ENCODE data around the gene PPP1R15A. TPM values are rescaled to one million over a fixed set of nuclear protein-coding genes. Genes with fewer than 3 reads are reported as not detected.
"Not testable (repeated sequence)": the region's sequence is repeated elsewhere in the genome, so short reads cannot be mapped to it uniquely, and the experiment has no call there.

PPP1R15A gene
- polyA plus RNA-seq, 1 donor (not counting 4 experiments of a cell fraction or from before 2014, with no cell fraction given): 36.6 TPM

- TF ChIP-seq CTCF (optimal IDR thresholded peaks at IDR 0.05 in 1 of 3, IDR thresholded peaks at IDR 0.05 in 1 of 3, conservative IDR thresholded peaks at IDR 0.05 in 1 of 3; ENCODE audit: extremely low read depth in 1 of 3, insufficient read depth in 2 of 3, low read length in 3 of 3) (no peak), EZH2 (IDR thresholded peaks at IDR 0.05; ENCODE audit: low read length) (no peak)
- no peak overlapping the region for H3K9ac ChIP-seq (ENCODE audit: control insufficient read depth, extremely low read depth, insufficient read depth, low read length)
- H3K79me2 ChIP-seq (ENCODE audit: control insufficient read depth, insufficient read depth, low read length): peaks cover 13% of the 10 kb centered on the region
- DNase-seq (ENCODE audit: low read depth, low spot score): no peak
- H3K27ac ChIP-seq (ENCODE audit: control insufficient read depth, insufficient read depth, low read length): no peak overlapping the region
- peaks cover 11% of the 10 kb centered on the region for H4K20me1 ChIP-seq (ENCODE audit: control insufficient read depth, extremely low read depth, insufficient read depth, low read length)
- H3K9me1 ChIP-seq (ENCODE audit: control insufficient read depth, extremely low read depth, insufficient read depth, low read length): no peaks in the 10 kb centered on the region
- peaks cover 8% of the 10 kb centered on the region for H3K4me1 ChIP-seq (ENCODE audit: control insufficient read depth, extremely low read depth, insufficient read depth, low read length)
- H3K4me3 ChIP-seq (ENCODE audit: control insufficient read depth in 2 of 3, extremely low read depth in 1 of 3, insufficient read depth in 2 of 3, low read depth in 1 of 3, low read length in 3 of 3): no peak overlapping the region
- dilution Hi-C loops (cut with MboI; ENCODE audit: extremely low pct_ligation_motif_present, low sequenced_read_pairs): no loop called here
- no peak overlapping the region for H3K4me2 ChIP-seq (ENCODE audit: control insufficient read depth, extremely low read depth, insufficient read depth, low read depth, low read length)
- H3K9me3 ChIP-seq (ENCODE audit: control insufficient read depth, low read depth, low read length): no peaks in the 10 kb centered on the region
- no peaks in the 10 kb centered on the region for H3K27me3 ChIP-seq (ENCODE audit: control insufficient read depth, extremely low read depth, insufficient read depth, low read length)
- no peak overlapping the region for H2AFZ ChIP-seq (ENCODE audit: control insufficient read depth, low read length)
- H3K36me3 ChIP-seq (ENCODE audit: control insufficient read depth in 2 of 2, extremely low read depth in 1 of 2, insufficient read depth in 2 of 2, low read length in 2 of 2): peaks cover 13 to 16% of the 10 kb centered on the region in 2 experiments
- no peak for FAIRE-seq
These were observed 6.9 kb downstream of the PPP1R15A start for GRCh38 chr19:48879025-48879637.

GRCh38 chr19:48879696-48880095, 7.5 kb downstream of the PPP1R15A start:
- H2AFZ ChIP-seq (ENCODE audit: control insufficient read depth, low read length); H3K9ac ChIP-seq (ENCODE audit: control insufficient read depth, extremely low read depth, insufficient read depth, low read length); DNase-seq (ENCODE audit: low read depth, low spot score); H3K27me3 ChIP-seq (ENCODE audit: control insufficient read depth, extremely low read depth, insufficient read depth, low read length); FAIRE-seq; H3K4me1 ChIP-seq (ENCODE audit: control insufficient read depth, extremely low read depth, insufficient read depth, low read length); H3K9me1 ChIP-seq (ENCODE audit: control insufficient read depth, extremely low read depth, insufficient read depth, low read length); H3K79me2 ChIP-seq (ENCODE audit: control insufficient read depth, insufficient read depth, low read length); H3K4me3 ChIP-seq (ENCODE audit: control insufficient read depth in 2 of 3, extremely low read depth in 1 of 3, insufficient read depth in 2 of 3, low read depth in 1 of 3, low read length in 3 of 3); dilution Hi-C loops (cut with MboI; ENCODE audit: extremely low pct_ligation_motif_present, low sequenced_read_pairs); H3K9me3 ChIP-seq (ENCODE audit: control insufficient read depth, low read depth, low read length); H4K20me1 ChIP-seq (ENCODE audit: control insufficient read depth, extremely low read depth, insufficient read depth, low read length); H3K27ac ChIP-seq (ENCODE audit: control insufficient read depth, insufficient read depth, low read length); H3K4me2 ChIP-seq (ENCODE audit: control insufficient read depth, extremely low read depth, insufficient read depth, low read depth, low read length): not testable (repeated sequence)
- peaks cover 8 to 10% of the 10 kb centered on the region in 2 experiments for H3K36me3 ChIP-seq (ENCODE audit: control insufficient read depth in 2 of 2, extremely low read depth in 1 of 2, insufficient read depth in 2 of 2, low read length in 2 of 2)
